ENCODE results near the gene CACNA1A.

CACNA1A gene

DNA sequence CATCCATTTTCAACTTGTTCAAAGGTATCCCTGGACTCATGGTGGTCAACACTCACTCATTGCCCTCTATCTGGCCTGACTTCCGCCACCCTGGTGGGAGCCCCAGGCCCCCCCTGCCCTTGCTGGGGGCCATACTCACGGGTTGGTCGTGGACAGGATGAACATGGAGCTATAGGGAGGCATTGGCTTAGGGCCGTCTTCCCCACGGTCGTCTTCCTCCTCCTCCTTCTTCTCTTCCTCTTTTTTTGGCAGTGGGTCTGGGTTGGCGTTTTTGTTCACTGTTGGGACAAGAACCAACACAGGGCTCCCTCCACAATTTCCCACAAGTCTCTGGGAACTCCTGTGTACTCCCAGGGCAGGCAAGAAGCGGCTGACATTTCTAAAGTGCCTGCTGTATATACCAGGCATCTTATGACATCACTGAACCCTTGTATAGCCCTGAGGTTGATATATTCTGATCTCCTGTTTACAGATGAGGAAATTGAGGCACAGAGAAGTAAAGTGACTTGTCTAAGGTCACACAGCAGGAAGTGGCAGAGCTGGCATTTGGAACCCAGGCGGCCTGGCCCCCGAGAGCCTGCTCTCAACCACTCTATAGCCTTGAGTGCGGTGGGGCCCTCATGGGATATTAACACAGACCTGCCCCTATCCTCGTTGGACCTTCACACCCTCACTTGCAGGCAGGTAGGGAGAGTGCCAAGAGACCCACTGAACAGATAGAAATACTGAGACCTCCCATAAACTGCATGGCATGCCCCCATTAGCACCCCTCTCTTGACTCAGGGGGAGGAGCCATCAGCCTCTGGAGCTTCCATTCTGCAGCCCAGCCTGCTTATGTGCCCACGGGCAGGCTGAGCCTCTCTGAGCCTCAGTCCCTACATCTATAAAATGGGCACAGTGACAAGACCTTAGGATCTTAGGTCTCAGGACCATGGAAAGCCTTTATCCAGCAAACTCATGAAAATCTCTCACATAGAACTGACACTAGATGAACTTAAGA lies 221.1 kb downstream of the CACNA1A start:
- TF ChIP-seq ZFX (IDR thresholded peaks at IDR 0.05) = no peak
- TF ChIP-seq, protein P1, sequence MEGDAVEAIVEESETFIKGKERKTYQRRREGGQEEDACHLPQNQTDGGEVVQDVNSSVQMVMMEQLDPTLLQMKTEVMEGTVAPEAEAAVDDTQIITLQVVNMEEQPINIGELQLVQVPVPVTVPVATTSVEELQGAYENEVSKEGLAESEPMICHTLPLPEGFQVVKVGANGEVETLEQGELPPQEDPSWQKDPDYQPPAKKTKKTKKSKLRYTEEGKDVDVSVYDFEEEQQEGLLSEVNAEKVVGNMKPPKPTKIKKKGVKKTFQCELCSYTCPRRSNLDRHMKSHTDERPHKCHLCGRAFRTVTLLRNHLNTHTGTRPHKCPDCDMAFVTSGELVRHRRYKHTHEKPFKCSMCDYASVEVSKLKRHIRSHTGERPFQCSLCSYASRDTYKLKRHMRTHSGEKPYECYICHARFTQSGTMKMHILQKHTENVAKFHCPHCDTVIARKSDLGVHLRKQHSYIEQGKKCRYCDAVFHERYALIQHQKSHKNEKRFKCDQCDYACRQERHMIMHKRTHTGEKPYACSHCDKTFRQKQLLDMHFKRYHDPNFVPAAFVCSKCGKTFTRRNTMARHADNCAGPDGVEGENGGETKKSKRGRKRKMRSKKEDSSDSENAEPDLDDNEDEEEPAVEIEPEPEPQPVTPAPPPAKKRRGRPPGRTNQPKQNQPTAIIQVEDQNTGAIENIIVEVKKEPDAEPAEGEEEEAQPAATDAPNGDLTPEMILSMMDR (conservative IDR thresholded peaks at IDR 0.05) = no peak
- no peak overlapping the region for H3K27ac ChIP-seq

DNA sequence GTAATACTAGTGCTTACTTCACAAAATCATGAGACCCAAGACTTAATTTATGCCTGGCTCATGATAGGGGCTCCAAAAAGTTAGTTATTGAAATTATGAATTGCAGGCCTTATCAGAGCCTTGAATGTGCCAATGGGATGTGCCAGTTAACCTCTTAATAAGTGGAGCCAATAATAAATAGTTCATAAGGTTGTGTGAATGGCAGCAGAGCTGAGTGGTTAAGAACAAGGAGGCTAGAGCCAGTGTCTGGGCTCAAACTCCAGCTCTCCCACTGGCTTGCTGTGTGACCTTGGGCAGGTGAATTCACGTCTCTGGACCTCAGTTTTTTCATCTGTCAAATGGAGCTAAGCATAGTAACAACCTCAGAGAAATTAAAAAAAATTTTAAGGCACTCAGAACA lies 222.4 kb downstream of the CACNA1A start:
- no peak for TF ChIP-seq ZFX (IDR thresholded peaks at IDR 0.05)
- TF ChIP-seq, protein P1 (conservative IDR thresholded peaks at IDR 0.05) = no peak
- H3K27ac ChIP-seq = no peak overlapping the region

DNA sequence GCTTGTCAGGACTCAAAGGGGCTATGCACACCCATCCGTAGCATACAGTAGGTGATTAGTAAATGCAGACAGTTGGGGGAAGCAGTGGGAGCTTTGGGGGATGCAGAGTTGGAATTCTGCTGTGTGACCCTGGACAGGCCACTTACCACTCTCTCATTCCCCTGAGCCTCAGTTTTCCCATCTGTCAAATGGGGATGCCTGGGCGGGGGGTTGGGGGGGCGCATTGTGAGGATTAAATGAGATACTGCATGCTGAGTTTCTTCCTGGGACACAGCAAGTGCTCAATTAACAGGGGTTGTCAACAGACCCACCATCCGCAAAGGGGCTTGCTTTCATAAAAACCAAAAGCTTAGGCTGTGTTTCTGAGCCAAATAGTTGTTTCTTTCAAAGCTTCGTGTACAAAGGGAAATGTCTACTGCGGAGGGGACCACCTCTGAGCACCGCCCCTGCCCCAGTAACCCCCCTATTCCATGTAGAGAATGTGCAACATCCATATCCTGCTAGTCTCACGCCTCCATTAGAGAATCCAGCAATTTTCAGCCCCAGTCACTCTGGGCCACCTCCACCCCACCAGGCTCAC lies 223.7 kb downstream of the CACNA1A start:
- TF ChIP-seq, protein P1 (conservative IDR thresholded peaks at IDR 0.05) = no peak
- no peak for TF ChIP-seq ZFX (IDR thresholded peaks at IDR 0.05)
- H3K27ac ChIP-seq = no peak overlapping the region

DNA sequence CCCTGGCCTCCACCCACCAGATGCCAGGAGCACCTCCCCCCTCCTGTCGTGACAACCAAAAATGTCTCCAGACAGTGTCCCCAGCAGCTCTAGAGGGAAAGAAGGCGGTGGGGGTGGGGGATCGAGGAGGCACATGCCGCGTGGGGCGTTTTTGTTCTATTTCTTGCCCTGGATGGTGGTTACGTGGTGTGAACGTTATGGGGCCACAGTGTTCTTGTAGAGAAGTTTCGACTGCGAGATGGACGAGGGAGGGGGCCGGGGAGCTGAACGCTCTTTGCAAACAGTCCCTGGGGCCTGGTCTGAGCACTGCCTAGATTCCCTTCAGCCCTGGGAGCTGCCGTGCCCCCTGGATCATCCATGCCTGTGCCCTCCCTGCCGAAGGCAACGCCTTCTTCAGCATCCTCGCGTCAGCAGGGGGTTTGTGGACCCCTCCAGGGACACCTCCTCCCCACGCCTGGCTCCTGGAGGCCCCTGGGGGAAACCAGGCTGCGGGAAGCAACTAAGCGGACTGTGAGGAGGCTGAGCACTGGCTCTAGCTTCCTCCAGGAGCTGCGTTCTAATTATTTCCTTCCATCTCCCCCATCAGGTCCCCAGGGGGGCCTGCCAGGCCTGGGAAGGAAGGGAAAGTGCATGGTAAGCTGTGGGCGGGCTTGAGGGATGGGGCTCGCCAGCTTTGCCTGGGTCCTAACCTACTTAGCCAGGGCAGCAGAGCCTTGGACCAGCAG lies 224.6 kb downstream of the CACNA1A start:
- no peak overlapping the region for H3K27ac ChIP-seq
- TF ChIP-seq, protein P1 (conservative IDR thresholded peaks at IDR 0.05) = no peak
- no peak for TF ChIP-seq ZFX (IDR thresholded peaks at IDR 0.05)

DNA sequence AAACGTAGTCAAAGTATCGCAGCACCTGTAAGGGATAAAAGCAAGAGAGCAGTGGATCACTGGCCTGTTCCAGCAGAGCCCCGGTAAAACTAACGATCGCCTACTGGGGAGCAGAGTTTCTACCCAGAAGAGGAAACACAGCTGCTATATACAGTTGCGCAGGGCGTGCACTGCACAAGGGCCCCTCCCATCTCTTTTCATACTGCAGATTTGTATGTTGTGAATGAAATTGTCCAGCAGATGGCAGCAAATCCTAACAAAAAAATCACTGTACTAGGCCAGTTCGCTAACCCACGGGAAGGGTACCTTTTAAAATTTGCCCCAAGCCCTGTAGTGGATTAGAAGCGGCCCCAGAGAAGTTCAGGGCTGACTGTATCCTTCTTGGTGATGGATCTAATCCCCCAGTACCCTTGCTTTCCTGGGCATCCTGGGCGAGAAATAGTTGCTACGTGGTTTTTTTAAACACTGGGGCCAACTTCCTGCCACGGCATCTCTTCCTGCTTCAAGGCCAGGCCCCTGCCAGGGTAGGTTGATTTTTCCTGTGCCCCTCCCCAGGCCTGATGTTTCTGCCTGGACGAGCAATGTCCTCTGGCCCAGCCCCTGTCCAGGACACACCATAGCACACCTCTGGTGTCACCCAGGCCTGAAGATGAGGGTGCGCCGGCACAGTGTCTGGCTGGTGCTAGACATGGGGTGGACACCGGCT lies 229.0 kb downstream of the CACNA1A start:
- no peak for TF ChIP-seq ZFX (IDR thresholded peaks at IDR 0.05)
- TF ChIP-seq, protein P1 (conservative IDR thresholded peaks at IDR 0.05) = peak; percentile 18; the same call in 1 of the 2 replicates
- H3K27ac ChIP-seq = no peak overlapping the region

DNA sequence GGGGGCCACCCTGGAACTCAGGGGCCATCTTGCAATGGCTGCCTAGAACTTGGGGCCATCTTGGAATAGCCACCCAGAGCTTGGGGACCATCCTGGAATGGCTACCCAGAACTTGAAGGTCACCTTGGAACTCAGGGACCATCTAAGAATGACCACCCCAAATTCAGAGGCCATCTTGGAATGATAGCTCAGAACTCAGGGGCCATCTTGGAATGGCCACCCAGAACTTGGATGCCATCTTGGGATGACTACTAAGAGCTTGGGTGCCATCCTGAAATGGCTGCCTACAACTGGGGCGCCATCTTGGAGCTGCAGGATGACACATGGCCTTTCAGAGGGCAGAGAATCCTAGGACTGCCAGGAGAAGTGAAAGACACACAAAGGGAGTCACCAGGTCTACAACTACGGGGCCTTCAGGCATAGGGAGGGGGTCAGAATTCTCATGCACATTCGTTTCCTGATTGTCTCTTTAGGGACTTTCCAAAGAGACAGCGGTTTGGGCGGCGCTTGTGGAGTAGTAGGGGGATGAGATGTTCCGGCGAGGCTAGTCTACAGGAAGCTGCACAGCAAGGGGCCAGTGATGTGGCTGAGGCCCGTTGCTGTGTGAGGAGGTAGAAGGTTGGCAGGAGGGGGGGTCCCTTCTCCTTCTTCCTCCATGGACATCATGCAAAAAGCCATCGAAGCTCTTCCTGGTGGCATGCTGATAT lies 231.1 kb downstream of the CACNA1A start:
- no peak overlapping the region for H3K27ac ChIP-seq
- TF ChIP-seq ZFX (IDR thresholded peaks at IDR 0.05) = no peak
- TF ChIP-seq, protein P1 (conservative IDR thresholded peaks at IDR 0.05) = no peak

Data from C4-2B (cell line).